ENCODE data around the gene COTL1. TPM values are rescaled to one million over a fixed set of nuclear protein-coding genes. Genes with fewer than 3 reads are reported as not detected.

The COTL1 gene
- total and polyA plus RNA-seq, 2 of the 13 experiments (the other 11 are each of a cell fraction or from before 2014, with no cell fraction given) = 8.7 to 16.9 TPM

GRCh38 chr16:84648595-84649510 is 31.0 kb upstream of the COTL1 start (continued):
- TF ChIP-seq ZFX (CRISPR knock-in tag; IDR thresholded peaks at IDR 0.05; ENCODE audit: low read depth) (peak; percentile 71; the same call in 1 of the 2 replicates), ZNF121 (CRISPR knock-in tag; IDR thresholded peaks at IDR 0.05) (no peak), ZNF512B (CRISPR knock-in tag; IDR thresholded peaks at IDR 0.05; ENCODE audit: borderline replicate concordance) (no peak), TFE3 (CRISPR knock-in tag; IDR thresholded peaks at IDR 0.05) (no peak), ASH2L (IDR thresholded peaks at IDR 0.05; ENCODE audit: insufficient read length, low read depth, low read length) (peak; percentile 40), HMGA1 (CRISPR knock-in tag; conservative IDR thresholded peaks at IDR 0.05) (no peak), ZHX2 (IDR thresholded peaks at IDR 0.05; ENCODE audit: low read depth) (no peak), ZHX2 (CRISPR knock-in tag; IDR thresholded peaks at IDR 0.05; ENCODE audit: borderline replicate concordance) (no peak), SRSF9 (IDR thresholded peaks at IDR 0.05; ENCODE audit: borderline replicate concordance, insufficient read depth, low read depth, low read length, poor library complexity, severe bottlenecking) (no peak), ZNF547 (CRISPR knock-in tag; IDR thresholded peaks at IDR 0.05) (no peak; the same call in 1 of the 2 replicates), HIVEP1 (CRISPR knock-in tag; IDR thresholded peaks at IDR 0.05) (peak; percentile 63), ZBTB8A (CRISPR knock-in tag; IDR thresholded peaks at IDR 0.05; ENCODE audit: borderline replicate concordance, low read depth) (no peak), ZC3H4 (CRISPR knock-in tag; IDR thresholded peaks at IDR 0.05; ENCODE audit: borderline replicate concordance) (no peak), NR2F1 (CRISPR knock-in tag; IDR thresholded peaks at IDR 0.05) (peak; percentile 52 to 60; a peak in 3 of 4 replicates), FOXK1 (CRISPR knock-in tag; IDR thresholded peaks at IDR 0.05; ENCODE audit: borderline replicate concordance, low read depth) (no peak), TBL1XR1 (IDR thresholded peaks at IDR 0.05; ENCODE audit: borderline replicate concordance, low read length, partially characterized antibody) (no peak)
